SKM-1 treated with dmso at 0.1 percent for 144 hours (cell line): ENCODE measurements around the gene LRRC2.

Experiments used
- DNase-seq: peaks from one replicate; lab custom pipeline; 2025; ENCODE audit not compliant: unreplicated experiment; lab: John Stamatoyannopoulos, UW

Gene LRRC2

DNA sequence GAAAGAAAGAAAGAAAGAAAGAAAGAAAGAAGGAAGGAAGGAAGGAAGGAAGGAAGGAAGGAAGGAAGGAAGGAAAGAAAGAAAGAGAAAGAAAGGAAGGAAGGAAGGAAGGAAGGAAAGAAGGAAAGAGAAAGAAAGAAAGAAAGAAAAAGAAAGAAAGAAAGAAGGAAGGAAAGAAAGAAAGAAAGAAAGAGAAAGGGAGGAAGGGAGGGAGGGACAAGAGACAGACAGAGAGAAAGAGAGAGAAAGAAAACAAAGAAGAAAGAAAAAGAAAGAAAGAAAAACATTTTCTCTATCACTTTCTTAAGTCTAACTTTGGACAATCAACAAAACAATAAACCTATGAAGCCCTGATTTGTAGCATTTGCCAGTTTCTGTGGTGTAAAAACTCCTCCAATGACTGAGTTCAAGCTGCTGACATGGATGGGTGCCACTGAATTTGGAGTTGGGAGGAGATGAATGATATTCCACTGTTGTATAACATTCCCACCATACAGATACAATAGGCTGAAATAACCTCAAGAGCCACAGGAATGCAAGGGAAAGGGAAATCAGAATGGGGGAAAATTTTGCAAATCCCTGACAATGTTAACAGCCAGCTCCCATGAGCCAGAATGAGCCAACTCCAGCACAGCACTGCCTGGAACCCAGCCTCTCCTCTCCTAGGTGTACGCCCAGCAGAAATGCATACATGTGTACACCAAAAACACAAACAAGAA, 83.3 kb downstream of the LRRC2 start:
- no peak for DNase-seq

DNA sequence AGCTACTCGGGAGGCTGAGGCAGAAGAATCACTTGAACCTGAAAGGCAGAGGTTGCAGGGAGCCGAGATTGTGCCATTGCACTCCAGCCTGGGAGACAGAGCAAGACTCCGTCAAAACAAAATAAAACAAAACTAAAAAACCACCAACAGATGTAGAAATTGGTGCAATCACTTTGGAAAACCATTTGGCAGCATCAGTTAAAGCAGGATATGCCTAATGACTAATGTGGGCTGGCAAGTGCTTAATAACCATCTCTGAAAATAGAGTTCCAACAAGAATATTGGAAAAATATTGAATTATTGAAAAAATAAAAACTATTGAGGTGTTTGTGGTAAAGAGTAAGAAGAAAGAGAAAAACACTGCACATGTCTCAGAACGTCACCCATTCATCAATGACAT, 84.5 kb downstream of the LRRC2 start:
- DNase-seq = no peak

DNA sequence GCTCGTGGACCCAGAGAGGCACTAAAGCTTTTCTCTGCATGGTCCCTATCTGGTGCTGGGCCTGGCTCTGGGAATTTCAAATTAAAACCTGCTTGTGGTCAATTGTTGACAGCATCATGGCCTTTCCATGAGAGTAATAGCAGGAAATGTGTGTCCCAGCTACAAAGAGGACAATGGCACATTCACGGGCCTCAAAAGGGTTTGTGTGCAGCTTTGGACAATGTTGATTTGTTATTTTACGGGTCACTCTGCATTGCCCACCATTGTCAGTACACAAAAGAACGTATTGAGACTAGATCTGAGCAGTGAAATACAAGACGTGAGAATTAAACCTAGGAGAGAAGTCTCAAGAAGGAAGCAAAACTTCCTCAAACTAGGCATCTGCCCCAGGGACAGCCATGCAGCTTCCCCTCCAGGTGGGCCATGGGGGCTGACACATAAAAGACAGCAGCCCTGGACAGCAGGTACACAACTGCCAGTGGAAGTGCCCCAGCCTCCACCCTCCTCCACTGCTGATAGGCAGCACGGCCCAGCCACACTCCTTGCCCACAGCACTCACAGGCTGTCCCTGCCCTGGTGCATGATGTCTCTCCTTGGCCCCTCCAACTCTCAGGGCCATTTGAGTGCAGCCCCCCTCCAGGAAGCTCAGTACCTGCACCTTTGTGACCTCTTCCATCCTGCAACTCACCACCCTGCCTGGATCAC, 85.5 kb downstream of the LRRC2 start:
- no peak for DNase-seq

DNA sequence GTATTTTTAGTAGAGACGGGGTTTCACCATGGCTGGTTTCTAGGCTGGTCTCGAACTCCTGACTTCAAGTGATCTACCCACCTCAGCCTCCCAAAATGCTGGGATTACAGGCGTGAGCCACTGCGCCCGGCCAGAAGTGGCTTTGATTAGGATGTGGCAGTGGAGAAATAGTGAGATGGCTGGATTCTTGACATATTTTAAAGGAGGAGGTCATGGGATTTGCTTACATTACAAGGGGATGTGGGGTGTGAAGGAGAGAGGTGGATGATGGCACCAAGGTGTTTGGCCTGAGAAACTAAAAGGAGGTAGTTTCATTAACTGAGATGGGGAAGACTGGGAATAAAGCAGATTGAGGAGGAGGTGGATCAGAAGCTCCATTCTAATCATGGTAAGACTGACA, 86.4 kb downstream of the LRRC2 start:
- no peak for DNase-seq

- no peak for DNase-seq
Observed at GRCh38 chr3:46479021-46479420, 87.1 kb downstream of the LRRC2 start.

DNA sequence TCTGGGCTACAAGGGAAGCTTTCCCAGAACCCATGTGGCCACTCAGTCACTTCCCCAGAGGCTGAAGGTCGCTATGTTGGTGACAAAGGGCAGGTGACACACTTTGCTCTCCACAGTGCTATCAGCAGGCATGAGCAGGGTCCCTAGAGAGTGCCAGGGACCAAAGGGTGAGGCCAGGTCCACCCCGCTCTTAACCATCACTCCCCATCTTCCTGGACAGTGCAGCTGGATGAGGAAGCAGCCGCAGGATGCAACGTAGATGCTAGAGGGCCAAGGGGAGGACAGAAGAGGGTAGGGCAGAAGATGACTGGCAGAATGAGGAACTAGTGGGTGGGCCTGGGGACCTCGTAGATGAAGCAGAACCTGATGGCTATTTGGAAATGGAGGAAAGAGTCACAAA, 87.8 kb downstream of the LRRC2 start:
- DNase-seq = peak; percentile 72

DNA sequence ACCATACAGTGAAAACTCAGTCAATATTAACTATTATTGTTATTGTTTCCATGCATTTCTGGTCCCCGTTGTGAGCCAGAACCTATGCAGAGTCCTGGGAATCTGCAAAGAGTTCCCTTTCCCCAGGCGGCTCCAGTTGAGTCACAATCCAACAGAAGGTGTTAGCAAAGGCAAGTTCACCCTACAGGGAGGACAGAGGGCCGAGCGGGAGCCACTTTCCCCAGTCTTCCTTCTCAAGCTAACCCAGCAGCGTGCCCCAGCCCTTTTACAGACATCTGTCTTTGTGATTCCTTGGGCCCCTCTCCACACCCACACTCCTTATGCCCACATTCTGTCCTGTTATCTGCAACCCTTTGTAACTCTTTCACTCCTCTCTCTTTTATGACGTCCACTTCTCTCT, 88.3 kb downstream of the LRRC2 start:
- no peak for DNase-seq

DNA sequence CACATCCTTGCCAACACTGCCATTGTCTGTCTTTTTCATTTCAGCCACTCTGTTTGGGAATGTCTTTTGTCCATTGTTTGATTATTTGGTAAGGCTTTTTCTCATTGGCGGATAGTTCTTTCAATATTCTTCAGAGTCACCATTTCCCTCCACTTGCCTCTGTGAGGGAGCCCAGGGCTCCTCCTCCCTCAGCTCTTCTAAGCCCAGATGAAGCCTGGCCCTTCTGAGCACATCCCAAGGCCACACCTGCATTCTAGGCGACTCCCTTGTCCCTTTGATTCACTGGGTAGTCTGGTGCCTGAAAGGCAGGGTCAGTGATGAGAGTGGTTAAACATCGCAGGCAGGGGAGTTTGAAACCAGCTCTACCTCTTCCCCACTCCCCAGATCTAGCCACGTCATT, 89.0 kb downstream of the LRRC2 start:
- DNase-seq = no peak

DNA sequence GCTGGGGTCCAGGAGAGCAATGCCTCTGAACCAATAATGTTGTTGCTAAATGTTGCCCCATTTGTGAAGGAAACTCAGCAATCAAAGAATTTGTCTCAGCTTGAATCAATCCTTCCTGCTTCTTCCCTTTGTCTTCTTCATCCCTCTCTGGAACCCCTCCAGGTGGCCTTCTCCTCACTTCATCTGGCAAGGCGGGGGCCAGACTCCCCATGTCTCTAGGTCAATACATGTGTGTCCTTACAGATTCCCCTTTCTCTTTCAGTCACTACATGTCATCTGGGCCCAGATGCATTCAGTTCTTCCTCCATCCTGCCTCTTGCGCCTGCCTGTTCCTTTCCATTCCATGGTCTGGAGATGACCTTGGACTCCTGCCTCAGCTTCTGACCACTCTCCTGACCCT, 93.4 kb downstream of the LRRC2 start:
- no peak for DNase-seq

DNA sequence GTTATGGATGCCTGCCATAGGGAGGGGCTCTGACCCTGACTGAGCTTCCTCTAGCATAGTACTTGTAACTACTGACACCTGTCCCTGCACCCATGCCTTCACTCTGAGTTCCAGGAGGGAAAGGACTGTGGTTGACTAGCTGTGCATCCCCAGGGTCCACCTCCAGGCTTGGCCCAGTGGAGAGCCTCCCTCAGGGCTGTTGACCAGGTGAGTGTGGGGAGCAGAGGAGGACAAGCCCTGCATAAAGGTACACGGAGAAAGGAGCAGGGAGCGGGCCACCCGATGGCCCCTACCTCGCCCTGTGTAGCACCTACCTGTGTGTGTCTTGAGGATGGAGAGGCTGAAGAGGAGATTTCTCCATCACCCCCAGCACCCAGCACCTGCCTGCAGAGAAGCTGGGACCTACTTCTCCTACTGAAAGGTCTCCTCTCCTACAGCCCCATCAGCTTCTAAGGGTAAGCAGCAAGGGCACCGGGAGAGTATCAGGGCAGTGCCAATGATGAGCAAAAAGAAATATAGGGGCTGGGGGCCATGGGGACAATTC, 94.7 kb downstream of the LRRC2 start:
- no peak for DNase-seq

- DNase-seq = no peak
Observed at GRCh38 chr3:46470831-46471230, 95.3 kb downstream of the LRRC2 start.

DNA sequence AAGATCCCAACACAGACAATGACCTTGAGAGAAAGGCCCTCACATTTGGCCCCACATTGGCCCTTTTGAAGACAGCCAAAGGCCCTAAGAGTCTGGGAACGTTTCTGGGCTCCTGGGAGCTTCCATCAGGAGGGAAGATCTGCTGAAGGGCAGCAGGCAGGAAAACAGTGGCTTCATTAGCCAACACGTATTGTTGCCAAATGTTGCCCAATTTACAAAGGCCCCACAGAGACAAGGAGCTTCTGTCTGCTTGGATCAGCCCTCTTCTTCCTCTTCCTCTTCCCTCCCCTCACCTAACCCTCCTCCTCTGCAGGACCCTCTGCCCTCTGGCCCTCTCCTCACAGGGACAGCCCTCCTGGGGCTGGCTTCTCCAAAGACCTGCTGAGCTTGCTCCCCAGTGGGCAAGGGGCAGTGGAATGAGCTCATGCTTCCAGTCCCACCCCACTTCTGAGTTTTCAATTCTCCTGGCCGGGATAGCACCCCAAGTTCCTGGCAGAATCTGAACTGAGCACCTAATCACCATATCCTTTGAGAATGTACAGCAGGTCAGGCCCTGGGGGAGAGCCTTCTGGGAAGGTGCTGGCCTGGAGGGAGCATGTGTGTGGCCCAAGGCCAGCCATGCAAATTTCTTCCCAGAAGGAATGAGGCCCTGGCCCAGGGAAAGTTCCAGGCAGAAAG, 96.3 kb downstream of the LRRC2 start:
- peak; percentile 79 for DNase-seq

DNA sequence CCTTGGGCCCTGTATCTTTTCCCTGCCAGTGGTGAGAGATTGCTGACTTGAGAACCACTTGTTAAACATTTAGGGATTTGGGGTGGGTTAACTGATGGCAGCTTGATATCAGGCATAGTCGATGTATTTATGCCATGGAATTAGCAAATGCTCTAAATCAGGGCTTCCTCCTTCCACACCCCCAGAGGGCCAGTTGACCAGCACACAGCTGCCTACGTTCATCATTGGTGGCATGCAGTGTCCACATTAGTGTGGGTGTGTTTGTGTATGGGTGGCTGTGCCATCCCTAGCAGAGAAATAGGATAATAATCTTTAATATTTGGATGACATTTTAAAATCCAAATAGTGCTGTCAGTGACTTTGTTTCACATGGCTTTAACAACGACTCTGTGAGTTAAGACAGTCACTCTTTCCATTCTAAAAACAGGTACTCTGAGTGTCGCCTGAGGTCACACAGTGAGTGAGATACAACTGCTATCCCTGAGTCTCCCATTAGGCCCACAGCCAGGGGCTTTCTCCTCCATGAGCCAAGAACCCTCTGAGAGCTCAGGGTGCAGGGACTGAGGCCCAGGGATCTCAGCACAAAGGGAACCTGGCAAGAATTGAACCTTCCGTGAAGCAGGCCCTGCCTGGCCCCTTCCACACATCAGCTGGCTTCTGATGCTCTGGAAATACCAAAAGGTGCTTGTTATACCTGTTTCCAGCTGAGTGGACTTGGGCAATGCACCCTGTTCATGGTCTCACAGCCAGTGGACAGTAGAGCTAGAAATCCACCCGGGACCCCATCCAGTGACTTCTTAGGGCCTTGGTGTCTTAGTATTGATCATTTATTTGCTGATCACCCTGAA, 97.1 kb downstream of the LRRC2 start:
- no peak for DNase-seq

- no peak for DNase-seq
Observed at GRCh38 chr3:46467562-46467961, 98.5 kb downstream of the LRRC2 start.

DNA sequence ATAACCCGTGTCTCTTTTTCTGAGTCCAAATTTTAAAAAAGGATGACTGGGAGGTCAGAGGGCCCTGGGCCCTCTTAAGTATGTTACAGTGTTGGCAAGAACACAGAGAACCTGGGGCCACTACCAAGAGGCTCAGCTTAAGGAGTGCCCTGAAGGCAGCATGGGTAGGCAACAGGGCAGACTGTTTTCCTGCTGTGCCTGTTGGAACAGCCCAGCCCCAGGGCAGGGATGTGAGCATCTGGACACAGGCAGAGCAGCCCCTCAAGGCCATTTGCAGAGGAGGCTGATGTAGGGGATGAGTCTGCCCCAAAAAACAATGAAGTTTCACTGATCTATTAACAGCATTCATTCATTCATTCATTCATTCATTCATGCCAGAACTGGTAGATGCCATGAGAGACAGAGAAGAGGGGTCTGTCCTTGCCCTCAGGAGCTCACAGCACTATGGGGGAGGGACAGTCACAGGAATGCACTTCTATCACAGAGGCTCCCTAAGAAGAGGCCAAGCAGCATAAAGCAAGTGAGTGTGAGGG, 99.2 kb downstream of the LRRC2 start:
- DNase-seq = no peak

GRCh38 chr3:46466273-46466672, 99.8 kb downstream of the LRRC2 start:
- DNase-seq = no peak
